OCI-LY7 (cell line): ENCODE measurements around the gene SSNA1.

Source experiments
- EZH2phosphoT487 ChIP-seq: fragments of 200-600 bp; sonication (generic); IDR thresholded peaks from 2 replicates; pipeline ENCODE4 v1.6.1; 2018; ENCODE audit warnings: low read depth, borderline replicate concordance, mild to moderate bottlenecking, mixed run types, antibody characterized with exemption, low read length, moderate library complexity, mixed read lengths
- TF ChIP-seq, protein P1 (sequence below): fragments of 200-600 bp; sonication (generic); conservative IDR thresholded peaks from 2 replicates; pipeline ENCODE4 v1.5.1; 2014; ENCODE audit warnings: mild to moderate bottlenecking, antibody characterized with exemption, low read length, moderate library complexity, mixed read lengths

- TF ChIP-seq, protein P1, sequence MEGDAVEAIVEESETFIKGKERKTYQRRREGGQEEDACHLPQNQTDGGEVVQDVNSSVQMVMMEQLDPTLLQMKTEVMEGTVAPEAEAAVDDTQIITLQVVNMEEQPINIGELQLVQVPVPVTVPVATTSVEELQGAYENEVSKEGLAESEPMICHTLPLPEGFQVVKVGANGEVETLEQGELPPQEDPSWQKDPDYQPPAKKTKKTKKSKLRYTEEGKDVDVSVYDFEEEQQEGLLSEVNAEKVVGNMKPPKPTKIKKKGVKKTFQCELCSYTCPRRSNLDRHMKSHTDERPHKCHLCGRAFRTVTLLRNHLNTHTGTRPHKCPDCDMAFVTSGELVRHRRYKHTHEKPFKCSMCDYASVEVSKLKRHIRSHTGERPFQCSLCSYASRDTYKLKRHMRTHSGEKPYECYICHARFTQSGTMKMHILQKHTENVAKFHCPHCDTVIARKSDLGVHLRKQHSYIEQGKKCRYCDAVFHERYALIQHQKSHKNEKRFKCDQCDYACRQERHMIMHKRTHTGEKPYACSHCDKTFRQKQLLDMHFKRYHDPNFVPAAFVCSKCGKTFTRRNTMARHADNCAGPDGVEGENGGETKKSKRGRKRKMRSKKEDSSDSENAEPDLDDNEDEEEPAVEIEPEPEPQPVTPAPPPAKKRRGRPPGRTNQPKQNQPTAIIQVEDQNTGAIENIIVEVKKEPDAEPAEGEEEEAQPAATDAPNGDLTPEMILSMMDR, result no peak
- no peak for TF ChIP-seq EZH2phosphoT487
Measured at GRCh38 chr9:137224830-137225694, 36.6 kb downstream of the SSNA1 start, which contains the start of gene CYSRT1.
